ENCODE data around the gene LAMP2. TPM values are rescaled to one million over a fixed set of nuclear protein-coding genes. Genes with fewer than 3 reads are reported as not detected.

LAMP2 gene
- total RNA-seq, 1 donor from 2014 or later, result 77.7 TPM

GRCh38 chrX:120456973-120457372 lies 12.1 kb downstream of the LAMP2 start:
- Mint-ChIP-seq H3K27ac (no peak overlapping the region), H3K9me3 (peaks cover 20% of the 10 kb centered on the region), H3K4me3 (no peak overlapping the region), H3K27me3 (ENCODE audit: low read depth) (no peaks in the 10 kb centered on the region), H3K4me1 (peaks cover 18% of the 10 kb centered on the region), H3K36me3 (peaks cover 3% of the 10 kb centered on the region)
- TF ChIP-seq CTCF (IDR thresholded peaks at IDR 0.05; ENCODE audit: unreplicated experiment), result no peak
- no peak for DNase-seq (ENCODE audit: low spot score in 2 of 2, unreplicated experiment in 2 of 2)

GRCh38 chrX:120453985-120454384 lies 15.1 kb downstream of the LAMP2 start:
- peaks cover 18% of the 10 kb centered on the region for H3K4me1 Mint-ChIP-seq
- no peak overlapping the region for H3K4me3 Mint-ChIP-seq
- H3K36me3 Mint-ChIP-seq, result peaks cover 3% of the 10 kb centered on the region
- no peak for DNase-seq (ENCODE audit: low spot score in 2 of 2, unreplicated experiment in 2 of 2)
- no peak for TF ChIP-seq CTCF (IDR thresholded peaks at IDR 0.05; ENCODE audit: unreplicated experiment)
- H3K27ac Mint-ChIP-seq, result no peak overlapping the region
- no peaks in the 10 kb centered on the region for H3K27me3 Mint-ChIP-seq (ENCODE audit: low read depth)
- H3K9me3 Mint-ChIP-seq, result peaks cover 9% of the 10 kb centered on the region

GRCh38 chrX:120452131-120452530 lies 17.0 kb downstream of the LAMP2 start:
- Mint-ChIP-seq H3K27ac (no peak overlapping the region), H3K36me3 (peaks cover 4% of the 10 kb centered on the region), H3K4me1 (peaks cover 2% of the 10 kb centered on the region), H3K9me3 (peaks cover 9% of the 10 kb centered on the region), H3K27me3 (ENCODE audit: low read depth) (no peaks in the 10 kb centered on the region), H3K4me3 (no peak overlapping the region)
- TF ChIP-seq CTCF (IDR thresholded peaks at IDR 0.05; ENCODE audit: unreplicated experiment), result no peak
- no peak for DNase-seq (ENCODE audit: low spot score in 2 of 2, unreplicated experiment in 2 of 2)

- Mint-ChIP-seq H3K27me3 (ENCODE audit: low read depth) (no peaks in the 10 kb centered on the region), H3K4me3 (no peak overlapping the region), H3K9me3 (peaks cover 9% of the 10 kb centered on the region), H3K36me3 (peaks cover 8% of the 10 kb centered on the region), H3K4me1 (no peaks in the 10 kb centered on the region), H3K27ac (no peak overlapping the region)
- no peak for TF ChIP-seq CTCF (IDR thresholded peaks at IDR 0.05; ENCODE audit: unreplicated experiment)
- no peak for DNase-seq (ENCODE audit: low spot score in 2 of 2, unreplicated experiment in 2 of 2)
Measured at GRCh38 chrX:120450163-120450562, 18.9 kb downstream of the LAMP2 start.

GRCh38 chrX:120446498-120446897 lies 22.6 kb downstream of the LAMP2 start:
- Mint-ChIP-seq H3K27ac (no peak overlapping the region), H3K9me3 (peaks cover 15% of the 10 kb centered on the region), H3K27me3 (ENCODE audit: low read depth) (no peaks in the 10 kb centered on the region), H3K4me3 (no peak overlapping the region), H3K36me3 (peaks cover 15% of the 10 kb centered on the region), H3K4me1 (no peaks in the 10 kb centered on the region)
- DNase-seq (ENCODE audit: low spot score in 2 of 2, unreplicated experiment in 2 of 2), result no peak
- no peak for TF ChIP-seq CTCF (IDR thresholded peaks at IDR 0.05; ENCODE audit: unreplicated experiment)

GRCh38 chrX:120439921-120440320 lies 29.2 kb downstream of the LAMP2 start:
- no peak for TF ChIP-seq CTCF (IDR thresholded peaks at IDR 0.05; ENCODE audit: unreplicated experiment)
- no peak for DNase-seq (ENCODE audit: low spot score in 2 of 2, unreplicated experiment in 2 of 2)
- H3K4me3 Mint-ChIP-seq, result no peak overlapping the region
- peaks cover 22% of the 10 kb centered on the region for H3K9me3 Mint-ChIP-seq
- H3K4me1 Mint-ChIP-seq, result no peaks in the 10 kb centered on the region
- H3K36me3 Mint-ChIP-seq, result peaks cover 9% of the 10 kb centered on the region
- H3K27me3 Mint-ChIP-seq (ENCODE audit: low read depth), result no peaks in the 10 kb centered on the region
- no peak overlapping the region for H3K27ac Mint-ChIP-seq

Measured in mesothelial cell of epicardium (in vitro differentiated cells).